Panc1 (cell line): Measurements from ENCODE around the gene ADAMTS15. TPM values are rescaled to one million over a fixed set of nuclear protein-coding genes. Genes with fewer than 3 reads are reported as not detected.

Experiments used
- ATAC-seq: fragments of 200-7000 bp; cut with Tn5 transposase; 2 replicates; pipeline ENCODE4 v1.9.1; 2020; ENCODE audit warnings: mild to moderate bottlenecking, moderate library complexity
- BruUV-seq: library from RNA; stranded (reverse); fragments of 400-500 nt; replicated peaks from 2 replicates; lab custom pipeline; 2021; lab: Mats Ljungman, UMichigan
- CTCF ChIA-PET: fragments of 300-600 bp; sonication (Branson Sonifier 250); formaldehyde crosslinking; loops from one replicate; lab custom pipeline; 2022; ENCODE audit warnings: antibody characterized with exemption; lab: Charles Lee
- POLR2A ChIA-PET: fragments of 300-600 bp; sonication (Branson Sonifier 250); formaldehyde crosslinking; loops from one replicate; lab custom pipeline; 2022; ENCODE audit warnings: antibody characterized with exemption; lab: Charles Lee
- DNase-seq: peaks from one replicate; pipeline ENCODE4 v3.0.0-alpha.2; 2010; ENCODE audit warnings: low read depth, low spot score
- H3K27ac ChIP-seq: 2 replicates; pipeline ENCODE4 v1.5.1; 2011; ENCODE audit warnings: mild to moderate bottlenecking, low read length, inconsistent platforms
- H3K27me3 ChIP-seq: fragments of 200-500 bp; sonication (Bioruptor generic); 2 replicates; pipeline ENCODE4 v1.6.0; 2014; ENCODE audit warnings: low read length, inconsistent platforms; ENCODE audit not compliant: control insufficient read depth, insufficient read depth
- H3K36me3 ChIP-seq: fragments of 200-500 bp; sonication (Bioruptor generic); 2 replicates; pipeline ENCODE4 v1.5.1; 2014; ENCODE audit warnings: inconsistent platforms, mild to moderate bottlenecking, low read length, moderate library complexity; ENCODE audit not compliant: control insufficient read depth, insufficient read depth
- H3K4me1 ChIP-seq: 2 replicates; pipeline ENCODE4 v1.5.1; 2011; ENCODE audit warnings: inconsistent platforms, mild to moderate bottlenecking, low read length, moderate library complexity; ENCODE audit not compliant: control insufficient read depth, insufficient read depth
- H3K4me3 ChIP-seq, 2 experiments: 2 replicates each; pipeline ENCODE4 v1.5.1; 2011 to 2012; ENCODE audit warnings: low read depth in 2 of 2, low read length in 2 of 2, mild to moderate bottlenecking in 2 of 2, inconsistent platforms in 1 of 2, moderate library complexity in 1 of 2
- H3K9me3 ChIP-seq: fragments of 200-500 bp; sonication (Bioruptor generic); 2 replicates; pipeline ENCODE4 v1.5.1; 2014; ENCODE audit warnings: low read depth, mild to moderate bottlenecking, inconsistent platforms, low read length, moderate library complexity; ENCODE audit not compliant: control insufficient read depth, insufficient read depth
- POLR2AphosphoS5 ChIP-seq: IDR thresholded peaks from 2 replicates; pipeline ENCODE4 v1.6.1; 2012; ENCODE audit warnings: mild to moderate bottlenecking, low read depth, low read length, moderate library complexity
- SIN3A ChIP-seq: IDR thresholded peaks from 2 replicates; pipeline ENCODE4 v1.6.1; 2012; ENCODE audit warnings: low read depth, mild to moderate bottlenecking, low read length, moderate library complexity, borderline replicate concordance; ENCODE audit not compliant: insufficient read depth
- TCF7L2 ChIP-seq: IDR thresholded peaks from 2 replicates; pipeline ENCODE4 v1.6.1; 2011; ENCODE audit warnings: mild to moderate bottlenecking, low read depth, low read length, inconsistent platforms
- in situ Hi-C: cut with HindIII; loops from 2 replicates; pipeline ENCODE4 v1.10.0; 2016; ENCODE audit warnings: low sequenced_read_pairs, low pct_unique_long_range_greater_than_20kb
- intact Hi-C: fragments of 100-400 bp; cut with micrococcal nuclease; formaldehyde crosslinking; loops from one replicate; pipeline ENCODE4 v1.10.0; 2022; ENCODE audit not compliant: unreplicated experiment
- total RNA-seq: library from RNA; stranded (reverse); gene quantifications from one replicate; pipeline ENCODE4 v1.2.1, GENCODE V29; 2021; ENCODE audit not compliant: unreplicated experiment
- TF ChIP-seq, protein P1 (sequence below): fragments of 450-650 bp; IDR thresholded peaks from 2 replicates; pipeline ENCODE4 v1.5.1; 2017; ENCODE audit warnings: mild to moderate bottlenecking
- TF ChIP-seq, protein P2 (sequence below), 2 experiments: IDR thresholded peaks; 2 replicates each; pipeline ENCODE4 v1.6.1; 2011 to 2012; ENCODE audit warnings: low read depth in 2 of 2, control low read depth in 1 of 2, low read length in 1 of 2, mild to moderate bottlenecking in 1 of 2, moderate library complexity in 1 of 2; ENCODE audit not compliant: insufficient read depth in 1 of 2

ADAMTS15 gene
- total RNA-seq, 1 experiment from 2014 or later, result 39.9 TPM

DNA sequence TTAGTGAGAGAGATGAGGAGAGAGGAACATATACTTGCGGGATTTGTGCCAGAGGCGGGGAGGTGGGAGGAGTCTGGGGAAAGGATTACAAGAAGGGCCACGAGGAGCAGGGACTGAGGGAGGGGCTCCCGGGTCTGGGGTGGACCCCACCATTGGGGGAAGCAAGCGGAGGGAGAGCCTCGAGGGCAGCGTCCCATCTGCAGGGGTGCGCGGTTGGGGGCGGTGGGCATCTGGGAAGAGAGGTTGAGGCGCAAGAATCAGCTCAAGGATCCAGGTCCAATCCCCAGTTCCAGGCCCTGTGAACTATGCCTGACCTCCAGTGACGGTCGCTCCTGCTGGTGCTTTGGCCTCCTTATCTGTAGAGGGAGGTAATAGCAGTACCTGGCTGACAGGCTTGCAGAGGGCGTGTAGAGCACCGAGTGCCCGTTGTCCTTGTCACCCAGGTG, 38.0 kb downstream of the ADAMTS15 start:
- no peak overlapping the region for H3K27ac ChIP-seq
- BruUV-seq, result no TSS peak
- no peak for TF ChIP-seq TCF7L2
- TF ChIP-seq POLR2AphosphoS5, result no peak
- no peak for TF ChIP-seq SIN3A
- TF ChIP-seq, protein P1, sequence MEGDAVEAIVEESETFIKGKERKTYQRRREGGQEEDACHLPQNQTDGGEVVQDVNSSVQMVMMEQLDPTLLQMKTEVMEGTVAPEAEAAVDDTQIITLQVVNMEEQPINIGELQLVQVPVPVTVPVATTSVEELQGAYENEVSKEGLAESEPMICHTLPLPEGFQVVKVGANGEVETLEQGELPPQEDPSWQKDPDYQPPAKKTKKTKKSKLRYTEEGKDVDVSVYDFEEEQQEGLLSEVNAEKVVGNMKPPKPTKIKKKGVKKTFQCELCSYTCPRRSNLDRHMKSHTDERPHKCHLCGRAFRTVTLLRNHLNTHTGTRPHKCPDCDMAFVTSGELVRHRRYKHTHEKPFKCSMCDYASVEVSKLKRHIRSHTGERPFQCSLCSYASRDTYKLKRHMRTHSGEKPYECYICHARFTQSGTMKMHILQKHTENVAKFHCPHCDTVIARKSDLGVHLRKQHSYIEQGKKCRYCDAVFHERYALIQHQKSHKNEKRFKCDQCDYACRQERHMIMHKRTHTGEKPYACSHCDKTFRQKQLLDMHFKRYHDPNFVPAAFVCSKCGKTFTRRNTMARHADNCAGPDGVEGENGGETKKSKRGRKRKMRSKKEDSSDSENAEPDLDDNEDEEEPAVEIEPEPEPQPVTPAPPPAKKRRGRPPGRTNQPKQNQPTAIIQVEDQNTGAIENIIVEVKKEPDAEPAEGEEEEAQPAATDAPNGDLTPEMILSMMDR, result no peak
- TF ChIP-seq, protein P2, sequence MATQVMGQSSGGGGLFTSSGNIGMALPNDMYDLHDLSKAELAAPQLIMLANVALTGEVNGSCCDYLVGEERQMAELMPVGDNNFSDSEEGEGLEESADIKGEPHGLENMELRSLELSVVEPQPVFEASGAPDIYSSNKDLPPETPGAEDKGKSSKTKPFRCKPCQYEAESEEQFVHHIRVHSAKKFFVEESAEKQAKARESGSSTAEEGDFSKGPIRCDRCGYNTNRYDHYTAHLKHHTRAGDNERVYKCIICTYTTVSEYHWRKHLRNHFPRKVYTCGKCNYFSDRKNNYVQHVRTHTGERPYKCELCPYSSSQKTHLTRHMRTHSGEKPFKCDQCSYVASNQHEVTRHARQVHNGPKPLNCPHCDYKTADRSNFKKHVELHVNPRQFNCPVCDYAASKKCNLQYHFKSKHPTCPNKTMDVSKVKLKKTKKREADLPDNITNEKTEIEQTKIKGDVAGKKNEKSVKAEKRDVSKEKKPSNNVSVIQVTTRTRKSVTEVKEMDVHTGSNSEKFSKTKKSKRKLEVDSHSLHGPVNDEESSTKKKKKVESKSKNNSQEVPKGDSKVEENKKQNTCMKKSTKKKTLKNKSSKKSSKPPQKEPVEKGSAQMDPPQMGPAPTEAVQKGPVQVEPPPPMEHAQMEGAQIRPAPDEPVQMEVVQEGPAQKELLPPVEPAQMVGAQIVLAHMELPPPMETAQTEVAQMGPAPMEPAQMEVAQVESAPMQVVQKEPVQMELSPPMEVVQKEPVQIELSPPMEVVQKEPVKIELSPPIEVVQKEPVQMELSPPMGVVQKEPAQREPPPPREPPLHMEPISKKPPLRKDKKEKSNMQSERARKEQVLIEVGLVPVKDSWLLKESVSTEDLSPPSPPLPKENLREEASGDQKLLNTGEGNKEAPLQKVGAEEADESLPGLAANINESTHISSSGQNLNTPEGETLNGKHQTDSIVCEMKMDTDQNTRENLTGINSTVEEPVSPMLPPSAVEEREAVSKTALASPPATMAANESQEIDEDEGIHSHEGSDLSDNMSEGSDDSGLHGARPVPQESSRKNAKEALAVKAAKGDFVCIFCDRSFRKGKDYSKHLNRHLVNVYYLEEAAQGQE (IDR thresholded peaks at IDR 0.05; ENCODE audit: insufficient read depth in 1 of 2, low read depth in 2 of 2, low read length in 1 of 2), result no peak
- H3K4me1 ChIP-seq, result peaks cover 23% of the 10 kb centered on the region; the same call in 1 of the 2 replicates
- DNase-seq (no peak), ATAC-seq (no peak)
- intact Hi-C loops, result no loop called here
- H3K27me3 ChIP-seq, result no peaks in the 10 kb centered on the region
- CTCF ChIA-PET, result no interaction called here
- no peak overlapping the region for H3K4me3 ChIP-seq
- no peaks in the 10 kb centered on the region for H3K9me3 ChIP-seq
- in situ Hi-C loops, result no loop called here
- POLR2A ChIA-PET, result no interaction called here
- no peaks in the 10 kb centered on the region for H3K36me3 ChIP-seq

DNA sequence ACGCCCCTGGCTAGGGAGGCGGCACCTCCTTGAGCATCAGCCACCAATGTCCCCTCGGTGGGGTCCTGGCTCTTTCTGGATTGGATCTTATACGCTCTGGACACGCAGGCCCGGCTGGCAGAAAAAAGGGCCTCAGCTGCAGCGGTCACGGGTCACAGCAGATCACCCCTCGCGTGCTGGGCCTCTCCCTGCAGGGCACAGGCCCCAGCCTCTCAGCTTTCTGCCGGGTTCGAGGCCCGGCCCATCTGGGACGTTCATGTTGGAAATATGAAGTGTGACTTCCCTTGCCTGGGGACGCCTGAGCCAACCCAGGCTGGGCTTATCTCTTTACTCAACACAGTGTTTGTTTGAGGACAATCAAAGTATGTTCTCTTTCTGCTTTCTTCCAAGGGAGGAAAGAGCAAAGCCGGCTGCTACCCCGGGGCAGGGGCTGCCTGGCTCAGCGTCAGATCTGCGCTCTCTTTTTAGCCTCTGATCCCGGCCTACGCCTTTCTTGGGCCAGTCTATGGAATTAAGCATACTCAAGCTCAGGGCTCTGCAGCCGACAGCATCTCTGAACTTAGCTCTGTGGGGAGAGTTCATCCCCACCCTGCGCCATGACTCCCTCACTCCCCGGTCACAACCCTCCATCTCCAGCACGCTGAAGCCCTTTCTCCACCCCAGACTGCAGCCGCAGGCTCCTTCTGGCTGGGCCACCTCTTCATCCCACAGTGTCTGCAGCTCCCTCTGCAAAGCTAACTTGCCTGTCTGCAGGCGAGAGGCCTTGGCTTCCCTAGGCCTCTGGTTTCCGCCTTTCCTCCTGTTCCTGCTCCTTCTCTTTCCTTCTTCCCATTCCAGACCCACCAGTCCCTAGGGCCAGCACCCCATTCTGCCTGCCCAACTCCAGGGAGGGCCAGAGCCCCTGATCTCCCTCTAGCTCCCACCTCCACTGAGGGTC, 38.8 kb downstream of the ADAMTS15 start:
- Histone ChIP-seq H3K4me3 (no peak overlapping the region), H3K27me3 (no peaks in the 10 kb centered on the region), H3K36me3 (no peaks in the 10 kb centered on the region), H3K9me3 (no peaks in the 10 kb centered on the region), H3K4me1 (peaks cover 23% of the 10 kb centered on the region; the same call in 1 of the 2 replicates), H3K27ac (peak overlapping the region; percentile 68)
- DNase-seq (no peak), ATAC-seq (0 out of 2 replicates have a peak, but pooled peaks have one; percentile 33)
- CTCF ChIA-PET, result no interaction called here
- in situ Hi-C loops, result no loop called here
- TF ChIP-seq TCF7L2, result no peak
- TF ChIP-seq, protein P2 (IDR thresholded peaks at IDR 0.05; ENCODE audit: insufficient read depth in 1 of 2, low read depth in 2 of 2, low read length in 1 of 2), result no peak
- TF ChIP-seq POLR2AphosphoS5, result no peak
- TF ChIP-seq, protein P1, result no peak
- TF ChIP-seq SIN3A, result no peak
- intact Hi-C loops, result no loop called here
- no TSS peak for BruUV-seq
- POLR2A ChIA-PET, result no interaction called here
